PFSK-1 (cell line): ENCODE measurements around the gene PXDN.

Experiments
- POLR2AphosphoS5 ChIP-seq: IDR thresholded peaks from 2 replicates; pipeline ENCODE4 v1.6.1; 2012; ENCODE audit warnings: low read depth, mild to moderate bottlenecking, control low read depth, low read length, moderate library complexity
- REST ChIP-seq, 2 experiments: IDR thresholded peaks; 2 replicates each; pipeline versions ENCODE4 v1.6.1 to v1.8.0; 2011 to 2012; ENCODE audit warnings: low read depth in 2 of 2, low read length in 2 of 2, control low read depth in 1 of 2, inconsistent platforms in 1 of 2, mild to moderate bottlenecking in 1 of 2, moderate library complexity in 1 of 2; ENCODE audit not compliant: insufficient read depth in 1 of 2

- TF ChIP-seq REST (IDR thresholded peaks at IDR 0.05; ENCODE audit: insufficient read depth in 1 of 2, low read depth in 2 of 2, low read length in 2 of 2) (no peak), POLR2AphosphoS5 (no peak)
Observed at GRCh38 chr2:1678609-1679008, 65.7 kb downstream of the PXDN start.
